Brain pericyte (primary cell): ENCODE results near the gene DNAJB9.

ENCODE experiments used
- DNase-seq: peaks from one replicate; pipeline ENCODE4 v3.0.0-alpha.2; 2012; ENCODE audit warnings: low read depth, low spot score

The DNAJB9 gene

DNA sequence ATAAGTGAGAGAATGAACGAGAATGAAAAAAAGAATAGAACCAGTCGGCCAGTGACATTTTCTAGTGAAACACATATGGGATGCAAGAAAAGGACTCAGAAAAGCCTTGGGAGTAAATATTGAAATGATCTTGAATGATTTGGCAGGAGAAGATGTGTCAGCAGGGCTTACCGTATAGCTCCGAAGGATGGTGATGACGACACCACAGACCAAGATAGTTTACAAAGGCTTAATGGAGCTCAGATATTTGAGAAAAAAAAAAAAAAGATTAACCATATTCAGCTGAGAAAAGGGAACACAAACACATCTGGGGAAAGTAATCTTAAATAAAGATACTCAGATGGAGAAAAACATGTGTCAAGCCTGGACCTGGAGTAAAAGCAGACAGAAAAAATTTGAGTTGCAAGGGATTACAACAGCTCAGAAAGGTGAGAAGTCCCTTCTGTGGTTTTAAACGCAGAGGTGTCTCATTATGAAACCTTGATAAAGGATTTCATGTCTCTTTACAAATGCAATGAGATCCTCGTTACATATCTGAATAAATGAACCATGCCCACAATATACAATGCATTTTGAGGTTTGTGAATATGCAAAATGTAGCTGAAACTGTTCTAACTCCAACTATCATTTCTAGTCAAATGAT lies 36.0 kb downstream of the DNAJB9 start:
- DNase-seq = no peak

DNA sequence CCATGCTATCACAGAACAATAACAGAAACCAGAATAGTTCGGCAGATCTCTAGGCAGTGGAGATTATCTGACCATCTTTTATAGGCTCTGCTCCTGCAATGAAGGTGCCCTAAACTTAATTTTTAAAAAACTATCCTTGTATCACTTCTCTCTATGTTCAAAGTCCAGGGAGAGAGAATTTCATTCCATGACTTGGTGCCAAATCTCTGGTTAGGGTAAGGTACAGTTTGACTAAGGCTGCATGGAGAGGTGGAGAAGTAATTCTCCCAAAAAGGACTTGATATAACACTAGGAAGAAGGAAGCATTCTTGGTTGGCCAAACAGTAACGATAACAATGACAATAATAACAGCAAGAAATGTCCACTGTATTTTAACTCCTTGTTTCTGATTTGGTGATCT lies 40.0 kb downstream of the DNAJB9 start:
- DNase-seq = no peak

DNA sequence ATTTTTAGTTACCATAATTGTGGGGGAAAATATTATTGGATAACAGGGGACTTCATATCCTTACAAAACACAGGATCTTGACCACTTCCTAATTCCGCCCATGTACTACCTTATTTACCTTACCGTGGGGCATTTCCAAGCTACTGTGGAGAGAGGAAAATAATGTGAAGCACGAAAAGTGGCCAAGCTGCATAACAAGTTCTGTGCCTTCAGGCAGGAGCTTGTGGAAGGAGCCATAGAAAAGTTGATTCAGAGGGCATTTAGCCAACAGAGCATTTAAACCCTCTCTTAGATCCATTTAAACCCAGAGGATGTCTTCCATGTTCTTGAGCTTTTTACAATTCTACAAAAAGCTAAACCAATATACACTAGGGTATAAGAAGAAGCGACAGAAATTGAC lies 41.6 kb downstream of the DNAJB9 start:
- no peak for DNase-seq

GRCh38 chr7:108613147-108613948 lies 43.7 kb downstream of the DNAJB9 start:
- DNase-seq = no peak

- DNase-seq = no peak
Measured at GRCh38 chr7:108613949-108614381, 44.3 kb downstream of the DNAJB9 start.

DNA sequence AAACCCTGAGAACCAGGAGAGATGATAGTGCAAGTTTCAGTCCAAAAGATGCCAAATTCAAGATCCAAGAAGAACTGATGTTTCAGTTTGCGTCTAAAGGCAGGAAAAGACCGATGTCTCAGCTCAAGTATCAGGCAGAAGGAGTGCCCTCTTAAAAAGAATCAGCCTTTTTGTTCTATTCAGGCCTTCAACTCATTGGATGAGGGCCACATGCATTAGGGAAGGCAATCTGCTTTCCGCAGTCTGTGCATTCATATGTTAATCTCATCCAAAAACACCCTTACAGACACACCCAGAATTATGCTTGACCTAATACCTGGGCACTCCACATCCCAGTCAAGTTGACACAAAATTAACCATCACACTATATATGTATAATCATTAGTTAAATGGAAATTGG lies 45.2 kb downstream of the DNAJB9 start:
- DNase-seq = no peak

DNA sequence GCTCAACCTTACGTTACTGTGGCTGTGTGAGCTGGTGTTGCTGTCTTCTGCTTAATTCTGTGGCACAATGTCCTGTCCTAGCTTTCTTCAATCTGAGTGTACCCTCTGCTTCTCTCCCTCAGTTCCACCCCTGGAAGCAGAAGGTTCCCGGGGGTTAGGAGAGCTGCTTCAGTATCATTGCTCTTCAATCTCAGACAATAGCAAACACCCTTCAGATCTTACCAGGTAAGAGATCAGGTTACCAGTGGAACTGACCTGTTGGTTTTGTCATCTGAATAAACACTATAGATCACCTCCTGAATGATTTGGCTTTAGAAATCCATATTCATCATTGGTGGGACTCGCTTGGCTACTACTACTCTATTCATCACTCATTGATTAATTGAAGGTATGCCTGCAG lies 48.4 kb downstream of the DNAJB9 start:
- no peak for DNase-seq

DNA sequence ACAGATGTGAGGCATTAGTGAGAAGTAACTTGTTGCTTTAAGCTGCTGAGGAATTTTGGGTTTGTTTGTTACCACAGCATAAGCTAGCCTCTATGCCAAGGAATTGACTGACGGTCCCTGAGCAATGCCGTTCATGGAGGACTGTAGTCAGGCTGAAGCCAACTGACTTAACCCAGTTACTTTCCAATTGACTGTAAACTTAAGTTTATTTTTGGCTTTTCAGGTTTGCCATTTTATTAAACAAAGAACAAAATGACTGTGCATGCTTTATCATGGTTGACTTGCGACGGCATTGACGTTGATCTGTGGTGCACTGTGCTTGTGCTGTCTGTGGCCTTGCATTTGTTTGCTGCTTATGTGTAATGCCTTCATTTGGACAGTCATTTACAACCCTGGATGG lies 53.5 kb downstream of the DNAJB9 start:
- DNase-seq = no peak
